MM.1S (cell line): ENCODE data around the gene RAMAC.

ENCODE experiments used
- DNase-seq: peaks from one replicate; pipeline ENCODE4 v3.0.0-alpha.2; 2015
- H2AFZ ChIP-seq: fragments of 300-600 bp; sonication (generic); 2 replicates; pipeline ENCODE4 v1.6.0; 2016; ENCODE audit warnings: antibody characterized with exemption, low read length
- H3F3A ChIP-seq: fragments of 300-600 bp; sonication (generic); 2 replicates; pipeline ENCODE4 v1.6.1; 2016; ENCODE audit warnings: mild to moderate bottlenecking, antibody characterized with exemption, low read length, moderate library complexity, mixed read lengths; ENCODE audit not compliant: insufficient read depth
- H3K27ac ChIP-seq: fragments of 300-600 bp; sonication (generic); 2 replicates; pipeline ENCODE4 v1.5.1; 2016; ENCODE audit warnings: mild to moderate bottlenecking, low read length
- H3K27me3 ChIP-seq: fragments of 300-600 bp; sonication (generic); replicated peaks from 2 replicates; pipeline ENCODE4 v1.6.0; 2016; ENCODE audit warnings: low read length; ENCODE audit not compliant: insufficient read depth
- H3K36me3 ChIP-seq: fragments of 300-600 bp; sonication (generic); replicated peaks from 2 replicates; pipeline ENCODE4 v1.6.1; 2016; ENCODE audit warnings: mild to moderate bottlenecking, low read length, mixed read lengths; ENCODE audit not compliant: insufficient read depth
- H3K4me1 ChIP-seq: fragments of 300-600 bp; sonication (generic); 2 replicates; pipeline ENCODE4 v1.6.1; 2016; ENCODE audit warnings: low read length, mixed read lengths
- H3K4me2 ChIP-seq: fragments of 300-600 bp; sonication (generic); 2 replicates; pipeline ENCODE4 v1.6.0; 2016; ENCODE audit warnings: low read depth, low read length
- H3K4me3 ChIP-seq: fragments of 300-600 bp; sonication (generic); 2 replicates; pipeline ENCODE4 v1.5.1; 2016; ENCODE audit warnings: low read length, mixed read lengths
- H3K79me2 ChIP-seq: fragments of 300-600 bp; sonication (generic); 2 replicates; pipeline ENCODE4 v1.6.1; 2016; ENCODE audit warnings: mixed run types, low read length, mixed read lengths
- H3K9ac ChIP-seq: fragments of 300-600 bp; sonication (generic); 2 replicates; pipeline ENCODE4 v1.6.1; 2016; ENCODE audit warnings: low read length, mixed read lengths
- H3K9me2 ChIP-seq: fragments of 300-600 bp; sonication (generic); replicated peaks from 2 replicates; pipeline ENCODE4 v1.6.1; 2016; ENCODE audit warnings: mild to moderate bottlenecking, low read length, mixed read lengths; ENCODE audit not compliant: insufficient read depth
- H3K9me3 ChIP-seq: fragments of 300-600 bp; sonication (generic); replicated peaks from 2 replicates; pipeline ENCODE4 v1.6.1; 2016; ENCODE audit warnings: mild to moderate bottlenecking, low read length, mixed read lengths; ENCODE audit not compliant: insufficient read depth
- H4K20me1 ChIP-seq: fragments of 300-600 bp; sonication (generic); 2 replicates; pipeline ENCODE4 v1.6.1; 2016; ENCODE audit warnings: mild to moderate bottlenecking, low read length, moderate library complexity, mixed read lengths; ENCODE audit not compliant: insufficient read depth
- EZH2 ChIP-seq: fragments of 300-600 bp; sonication (generic); optimal IDR thresholded peaks from 2 replicates; pipeline ENCODE3; 2017; ENCODE audit warnings: low read depth, mild to moderate bottlenecking, antibody characterized with exemption, low read length, mixed read lengths
- EZH2phosphoT487 ChIP-seq: fragments of 300-600 bp; sonication (generic); IDR thresholded peaks from 2 replicates; pipeline ENCODE4 v1.6.1; 2018; ENCODE audit warnings: antibody characterized with exemption, low read length
- TF ChIP-seq, protein P1 (sequence below): fragments of 300-600 bp; sonication (generic); IDR thresholded peaks from 2 replicates; pipeline ENCODE4 v1.5.1; 2016; ENCODE audit warnings: antibody characterized with exemption, low read length, mixed read lengths

RAMAC gene

DNA sequence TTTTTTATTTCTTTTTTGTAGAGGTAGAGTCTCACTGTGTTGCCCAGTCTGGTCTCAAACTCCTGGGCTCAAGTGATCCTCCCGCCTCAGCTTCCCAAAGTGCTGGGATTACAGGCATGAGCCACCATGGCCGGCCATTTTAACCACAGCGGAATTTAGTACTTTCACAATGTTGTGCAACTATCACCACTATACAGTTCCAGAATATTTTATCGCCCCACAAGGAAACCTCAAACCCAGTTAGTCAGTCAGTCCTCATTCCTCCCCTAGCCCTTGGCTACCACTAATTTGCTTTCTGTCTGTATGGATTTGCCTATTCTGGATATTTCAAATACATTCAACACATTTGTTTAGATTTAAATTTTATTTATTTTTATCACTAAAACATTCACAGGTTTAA, 17.9 kb upstream of the RAMAC start:
- H3K36me3 ChIP-seq, result no peaks in the 10 kb centered on the region

DNA sequence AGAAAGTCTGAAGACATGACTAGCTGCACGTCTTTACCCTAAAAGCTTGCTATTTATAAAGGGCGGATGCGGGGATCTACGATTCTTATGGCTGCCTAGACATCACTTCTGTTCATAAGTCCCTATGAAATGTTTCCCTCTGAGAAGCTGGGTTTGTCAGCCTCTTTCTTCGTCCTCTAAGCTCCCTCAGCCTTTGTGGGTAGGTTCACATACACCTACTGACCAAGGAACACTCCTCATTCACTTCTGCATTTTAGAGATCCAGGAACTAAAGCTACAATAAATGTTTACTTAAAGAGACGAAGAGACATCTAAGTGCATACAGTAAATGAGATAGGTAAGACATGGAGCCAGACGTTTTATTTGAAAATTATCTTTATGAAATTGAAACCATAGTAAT, 16.7 kb upstream of the RAMAC start:
- H3K4me2 ChIP-seq, result no peak overlapping the region
- no peaks in the 10 kb centered on the region for H3K9me2 ChIP-seq
- no peak overlapping the region for H3K27ac ChIP-seq
- no peak overlapping the region for H3K9ac ChIP-seq
- no peak overlapping the region for H3K4me3 ChIP-seq
- H3K9me3 ChIP-seq, result no peaks in the 10 kb centered on the region
- H3K79me2 ChIP-seq, result no peaks in the 10 kb centered on the region
- DNase-seq, result no peak
- H3F3A ChIP-seq, result peaks cover 8% of the 10 kb centered on the region; the same call in 1 of the 2 replicates
- no peaks in the 10 kb centered on the region for H3K36me3 ChIP-seq
- H3K27me3 ChIP-seq, result no peaks in the 10 kb centered on the region
- TF ChIP-seq EZH2phosphoT487 (no peak), EZH2 (no peak)
- TF ChIP-seq, protein P1, sequence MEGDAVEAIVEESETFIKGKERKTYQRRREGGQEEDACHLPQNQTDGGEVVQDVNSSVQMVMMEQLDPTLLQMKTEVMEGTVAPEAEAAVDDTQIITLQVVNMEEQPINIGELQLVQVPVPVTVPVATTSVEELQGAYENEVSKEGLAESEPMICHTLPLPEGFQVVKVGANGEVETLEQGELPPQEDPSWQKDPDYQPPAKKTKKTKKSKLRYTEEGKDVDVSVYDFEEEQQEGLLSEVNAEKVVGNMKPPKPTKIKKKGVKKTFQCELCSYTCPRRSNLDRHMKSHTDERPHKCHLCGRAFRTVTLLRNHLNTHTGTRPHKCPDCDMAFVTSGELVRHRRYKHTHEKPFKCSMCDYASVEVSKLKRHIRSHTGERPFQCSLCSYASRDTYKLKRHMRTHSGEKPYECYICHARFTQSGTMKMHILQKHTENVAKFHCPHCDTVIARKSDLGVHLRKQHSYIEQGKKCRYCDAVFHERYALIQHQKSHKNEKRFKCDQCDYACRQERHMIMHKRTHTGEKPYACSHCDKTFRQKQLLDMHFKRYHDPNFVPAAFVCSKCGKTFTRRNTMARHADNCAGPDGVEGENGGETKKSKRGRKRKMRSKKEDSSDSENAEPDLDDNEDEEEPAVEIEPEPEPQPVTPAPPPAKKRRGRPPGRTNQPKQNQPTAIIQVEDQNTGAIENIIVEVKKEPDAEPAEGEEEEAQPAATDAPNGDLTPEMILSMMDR, result no peak
- H3K4me1 ChIP-seq, result peaks cover 18% of the 10 kb centered on the region
- no peak overlapping the region for H2AFZ ChIP-seq
- no peaks in the 10 kb centered on the region for H4K20me1 ChIP-seq

More for the DNA sequence above, 17.9 kb upstream of the RAMAC start:
- no peaks in the 10 kb centered on the region for H3K9me2 ChIP-seq
- H3K4me3 ChIP-seq, result no peak overlapping the region
- H3K9me3 ChIP-seq, result no peaks in the 10 kb centered on the region
- DNase-seq, result no peak
- H3K4me1 ChIP-seq, result peaks cover 14% of the 10 kb centered on the region
- TF ChIP-seq EZH2phosphoT487 (no peak), EZH2 (no peak)
- TF ChIP-seq, protein P1, result no peak
- H3K27me3 ChIP-seq, result no peaks in the 10 kb centered on the region
- H3K79me2 ChIP-seq, result no peaks in the 10 kb centered on the region
- no peak overlapping the region for H2AFZ ChIP-seq
- no peaks in the 10 kb centered on the region for H4K20me1 ChIP-seq
- H3K9ac ChIP-seq, result no peak overlapping the region
- H3F3A ChIP-seq, result 0 out of 2 replicates have a peak, but pooled peaks cover 5% of the 10 kb centered on the region
- H3K4me2 ChIP-seq, result no peak overlapping the region
- no peak overlapping the region for H3K27ac ChIP-seq

DNA sequence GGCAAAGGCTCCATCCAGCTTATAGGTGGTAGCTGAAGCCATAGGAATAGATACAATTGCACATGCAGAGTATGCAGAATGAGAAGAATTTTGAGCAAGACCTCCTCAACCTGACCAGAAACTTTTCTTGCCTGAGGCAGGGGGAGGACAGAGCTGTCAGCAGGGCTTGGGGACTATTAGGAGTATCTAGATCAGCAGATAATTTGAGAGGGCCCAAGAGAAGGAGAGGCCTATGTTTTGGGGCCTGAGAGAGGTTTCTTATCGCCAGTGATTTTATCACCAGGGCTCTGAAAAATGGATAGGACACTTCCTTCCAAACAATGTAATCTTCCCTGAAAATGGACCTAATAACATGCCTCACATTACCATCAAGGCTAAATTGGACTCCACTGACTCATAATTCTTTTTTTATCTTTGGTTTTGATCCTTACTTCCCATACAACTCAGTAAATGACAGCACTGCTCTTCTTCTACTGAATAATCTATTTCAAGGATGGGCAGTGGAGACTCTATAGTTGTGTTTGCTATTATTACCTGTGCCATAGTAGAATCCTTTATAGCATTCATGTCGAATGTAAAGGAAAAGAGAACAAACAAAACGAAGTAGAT, 15.8 kb upstream of the RAMAC start:
- Histone ChIP-seq H3F3A (peaks cover 8% of the 10 kb centered on the region; the same call in 1 of the 2 replicates), H3K36me3 (no peaks in the 10 kb centered on the region), H3K9me3 (no peaks in the 10 kb centered on the region), H3K4me2 (no peak overlapping the region), H3K27me3 (no peaks in the 10 kb centered on the region), H3K9me2 (no peaks in the 10 kb centered on the region), H3K9ac (no peak overlapping the region), H3K4me1 (peaks cover 18% of the 10 kb centered on the region), H3K4me3 (no peak overlapping the region), H4K20me1 (no peaks in the 10 kb centered on the region), H2AFZ (no peak overlapping the region), H3K27ac (no peak overlapping the region), H3K79me2 (no peaks in the 10 kb centered on the region)
- no peak for TF ChIP-seq EZH2
- TF ChIP-seq, protein P1, result no peak
- DNase-seq, result no peak
